Astrocyte of the cerebellum (primary cell): Measurements from ENCODE around the gene CLEC7A.

Source experiments
- DNase-seq: peaks from one replicate; pipeline ENCODE4 v3.0.0-alpha.2; 2011; ENCODE audit warnings: low read depth
- H3K4me3 ChIP-seq: 2 replicates; pipeline ENCODE4 v1.5.1; 2011; ENCODE audit warnings: mild to moderate bottlenecking, low read depth, low read length, moderate library complexity
- in situ Hi-C: cut with HindIII; loops from 2 replicates; pipeline ENCODE4 v1.10.0; 2017; ENCODE audit warnings: low sequenced_read_pairs
- TF ChIP-seq, protein P1 (sequence below): IDR thresholded peaks from 2 replicates; pipeline ENCODE4 v1.5.1; 2012; ENCODE audit warnings: low read length, low read depth, moderate library complexity, mild to moderate bottlenecking; ENCODE audit errors: missing control alignments

The CLEC7A gene

DNA sequence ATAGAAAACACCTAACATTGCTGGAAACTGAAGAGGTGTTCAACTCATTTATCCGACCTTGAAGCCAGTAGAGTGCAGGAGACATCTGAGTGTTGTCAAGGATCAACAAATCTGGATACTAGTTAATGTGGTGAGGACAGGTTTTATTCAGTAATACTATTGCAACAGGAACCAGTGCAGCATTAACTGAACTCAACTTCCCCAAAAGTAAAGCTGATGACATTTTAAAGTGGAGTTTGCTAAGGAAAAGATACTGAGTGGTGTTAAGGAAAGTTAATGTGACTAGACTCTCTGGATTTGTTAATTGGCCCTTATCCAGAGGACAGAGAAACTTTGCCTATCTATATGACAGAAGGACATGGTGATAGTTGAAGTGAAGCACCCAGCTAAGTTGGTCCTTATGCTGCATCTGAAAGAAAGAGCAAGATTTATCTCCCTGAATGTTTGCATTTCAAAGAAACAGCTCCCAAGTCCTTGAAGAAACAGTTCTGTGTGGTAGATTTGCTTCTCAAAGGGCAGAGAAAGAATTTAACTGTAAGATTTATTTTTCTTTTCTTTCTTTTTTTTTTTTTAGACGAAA is 1.2 kb upstream of the CLEC7A start:
- no peak for DNase-seq
- TF ChIP-seq, protein P1, sequence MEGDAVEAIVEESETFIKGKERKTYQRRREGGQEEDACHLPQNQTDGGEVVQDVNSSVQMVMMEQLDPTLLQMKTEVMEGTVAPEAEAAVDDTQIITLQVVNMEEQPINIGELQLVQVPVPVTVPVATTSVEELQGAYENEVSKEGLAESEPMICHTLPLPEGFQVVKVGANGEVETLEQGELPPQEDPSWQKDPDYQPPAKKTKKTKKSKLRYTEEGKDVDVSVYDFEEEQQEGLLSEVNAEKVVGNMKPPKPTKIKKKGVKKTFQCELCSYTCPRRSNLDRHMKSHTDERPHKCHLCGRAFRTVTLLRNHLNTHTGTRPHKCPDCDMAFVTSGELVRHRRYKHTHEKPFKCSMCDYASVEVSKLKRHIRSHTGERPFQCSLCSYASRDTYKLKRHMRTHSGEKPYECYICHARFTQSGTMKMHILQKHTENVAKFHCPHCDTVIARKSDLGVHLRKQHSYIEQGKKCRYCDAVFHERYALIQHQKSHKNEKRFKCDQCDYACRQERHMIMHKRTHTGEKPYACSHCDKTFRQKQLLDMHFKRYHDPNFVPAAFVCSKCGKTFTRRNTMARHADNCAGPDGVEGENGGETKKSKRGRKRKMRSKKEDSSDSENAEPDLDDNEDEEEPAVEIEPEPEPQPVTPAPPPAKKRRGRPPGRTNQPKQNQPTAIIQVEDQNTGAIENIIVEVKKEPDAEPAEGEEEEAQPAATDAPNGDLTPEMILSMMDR = no peak
- H3K4me3 ChIP-seq = no peak overlapping the region
- in situ Hi-C loops = no loop called here

- no peak overlapping the region for H3K4me3 ChIP-seq
- no peak for DNase-seq
- in situ Hi-C loops = no loop called here
- TF ChIP-seq, protein P1 = no peak
Observed at GRCh38 chr12:10128687-10129086, 1.3 kb downstream of the CLEC7A start.

DNA sequence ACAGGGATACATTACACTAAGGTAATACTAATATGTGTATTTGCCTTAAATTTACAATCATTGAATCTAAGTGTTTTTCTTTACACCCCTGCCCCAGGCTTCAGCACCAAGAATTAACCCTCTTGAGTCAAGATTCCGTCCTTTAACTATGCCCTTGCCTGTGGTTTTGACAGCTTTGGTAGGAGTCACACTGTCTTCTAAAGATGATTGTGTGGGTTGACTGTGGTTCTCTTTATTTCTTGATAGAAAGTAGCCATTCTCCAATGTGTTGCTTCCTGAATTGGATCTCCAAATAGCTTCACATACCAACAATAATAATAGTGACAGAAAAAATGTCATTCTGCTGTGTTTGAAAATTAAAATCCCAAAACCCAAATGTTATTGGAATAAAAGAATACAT is 3.6 kb downstream of the CLEC7A start:
- no peak for DNase-seq
- in situ Hi-C loops = no loop called here
- TF ChIP-seq, protein P1 = no peak
- no peak overlapping the region for H3K4me3 ChIP-seq

DNA sequence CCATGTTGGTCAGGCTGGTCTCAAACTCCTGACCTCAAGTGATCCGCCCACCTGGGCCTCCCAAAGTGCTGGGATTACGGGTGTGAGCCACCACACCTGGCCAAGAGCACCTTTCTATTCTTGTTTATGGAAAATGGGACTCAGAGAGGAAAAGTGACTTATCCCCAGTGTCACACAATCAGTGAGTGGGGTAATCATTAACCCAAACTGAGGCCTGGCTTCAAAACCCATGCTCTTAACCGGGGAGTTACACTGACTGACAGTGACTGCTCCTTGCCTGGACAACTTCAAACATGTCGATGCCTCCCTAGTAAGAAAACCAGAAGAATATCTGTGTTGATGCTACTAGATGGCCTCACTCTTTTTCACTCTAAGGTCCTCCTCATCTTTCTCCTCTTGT is 7.3 kb downstream of the CLEC7A start:
- DNase-seq = no peak
- in situ Hi-C loops = no loop called here
- H3K4me3 ChIP-seq = no peak overlapping the region
- TF ChIP-seq, protein P1 = no peak

DNA sequence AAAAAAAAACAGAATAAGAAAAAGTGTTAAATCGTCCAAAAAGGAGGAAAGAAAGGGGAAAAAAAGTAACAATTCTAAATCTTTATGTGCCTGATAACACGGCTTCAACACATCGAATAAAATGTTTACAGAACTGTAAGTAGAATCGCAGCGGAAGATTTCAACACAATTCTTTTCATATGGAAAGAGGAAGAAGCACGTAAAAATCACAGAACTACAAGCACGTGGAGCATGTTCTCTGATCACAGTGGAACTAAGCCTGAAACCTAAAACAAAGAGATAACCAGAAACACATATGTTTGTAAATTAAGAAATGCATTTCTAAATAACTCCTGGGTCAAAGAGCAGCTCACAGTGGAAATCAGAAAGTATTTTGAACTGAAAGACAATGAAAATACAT is 8.7 kb downstream of the CLEC7A start:
- in situ Hi-C loops = no loop called here

GRCh38 chr12:10119066-10119465 is 10.9 kb downstream of the CLEC7A start:
- TF ChIP-seq, protein P1 = no peak
- no peak for DNase-seq
- in situ Hi-C loops = no loop called here
- H3K4me3 ChIP-seq = no peak overlapping the region

More for the DNA sequence above, 8.7 kb downstream of the CLEC7A start:
- H3K4me3 ChIP-seq = no peak overlapping the region
- TF ChIP-seq, protein P1 = no peak
- no peak for DNase-seq
